HCT116 (cell line): ENCODE results near the gene VWA5B1. TPM values are rescaled to one million over a fixed set of nuclear protein-coding genes. Genes with fewer than 3 reads are reported as not detected.

Experiments used
- ATAC-seq: fragments of 200-7000 bp; cut with Tn5 transposase; 2 replicates; pipeline ENCODE4 v1.9.1; 2020; ENCODE audit warnings: mild to moderate bottlenecking, moderate library complexity
- BruUV-seq: library from RNA; stranded (reverse); fragments of 400-500 nt; replicated peaks from 2 replicates; lab custom pipeline; 2021; lab: Mats Ljungman, UMichigan
- CTCF ChIA-PET: fragments of 300-600 bp; sonication (Branson Sonifier 250); formaldehyde crosslinking; loops from one replicate; lab custom pipeline; 2021; ENCODE audit warnings: antibody characterized with exemption; lab: Charles Lee
- POLR2A ChIA-PET: fragments of 300-600, 350-600 bp; sonication (Branson Sonifier 250); formaldehyde crosslinking; loops from one replicate; lab custom pipeline; 2021; ENCODE audit warnings: antibody characterized with exemption; lab: Charles Lee
- RAD21 ChIA-PET, 2 experiments: fragments of 300-600 bp; sonication (Branson Sonifier 250); formaldehyde crosslinking; loops; one replicate each; lab custom pipeline; 2023; ENCODE audit warnings: low total read pairs in 2 of 2; ENCODE audit not compliant: uncharacterized antibody in 2 of 2, unreplicated experiment in 2 of 2, low non-redundant PET in 1 of 2; lab: Charles Lee
- DNase-seq: peaks from one replicate; pipeline ENCODE4 v3.0.0-alpha.2; 2010; ENCODE audit warnings: low read depth, low spot score
- H2AFZ ChIP-seq: fragments of 200-600 bp; shearing (Covaris generic), sonication (generic); 2 replicates; pipeline ENCODE4 v1.6.1; 2017; ENCODE audit warnings: low read depth, mixed run types, mixed read lengths, antibody characterized with exemption, low read length; ENCODE audit not compliant: poor library complexity, severe bottlenecking
- H3K27ac ChIP-seq: 2 replicates; pipeline ENCODE4 v1.5.1; 2012; ENCODE audit warnings: low read depth, low read length
- H3K27me3 ChIP-seq: fragments of 200-600 bp; sonication (generic); 2 replicates; pipeline ENCODE4 v1.6.1; 2016; ENCODE audit warnings: mixed run types, low read length, mixed read lengths; ENCODE audit not compliant: insufficient read depth
- H3K36me3 ChIP-seq, 2 experiments: fragments of 200-500 bp in 1 of 2; fragments of 200-600 bp in 1 of 2; sonication (Bioruptor generic) in 1 of 2; sonication (generic) in 1 of 2; 2 replicates each; pipeline versions ENCODE4 v1.5.1 to v1.6.1; 2014 to 2016; ENCODE audit warnings: low read length in 2 of 2, inconsistent platforms in 1 of 2, mixed read lengths in 1 of 2, mixed run types in 1 of 2; ENCODE audit not compliant: insufficient read depth in 2 of 2, control insufficient read depth in 1 of 2
- H3K4me1 ChIP-seq, 2 experiments: fragments of 200-600 bp in 1 of 2; sonication (generic) in 1 of 2; 2 replicates each; pipeline versions ENCODE4 v1.5.1 to v1.6.1; 2012 to 2017; ENCODE audit warnings: low read length in 2 of 2, inconsistent platforms in 1 of 2, mild to moderate bottlenecking in 1 of 2, mixed read lengths in 1 of 2, mixed run types in 1 of 2, moderate library complexity in 1 of 2; ENCODE audit not compliant: insufficient read depth in 2 of 2, control insufficient read depth in 1 of 2
- H3K4me2 ChIP-seq: fragments of 200-600 bp; sonication (generic); 2 replicates; pipeline ENCODE4 v1.6.1; 2017; ENCODE audit warnings: mixed run types, low read length, mixed read lengths
- H3K4me3 ChIP-seq, 2 experiments: fragments of 200-600 bp in 1 of 2; sonication (generic) in 1 of 2; replicated peaks in 1 of 2; 2 replicates each; pipeline ENCODE4 v1.5.1; 2011 to 2016; ENCODE audit warnings: low read length in 2 of 2, control low read depth in 1 of 2, low read depth in 1 of 2, mild to moderate bottlenecking in 1 of 2, mixed read lengths in 1 of 2, mixed run types in 1 of 2
- H3K79me2 ChIP-seq: fragments of 200-600 bp; sonication (generic); 2 replicates; pipeline ENCODE4 v1.6.1; 2017; ENCODE audit warnings: mild to moderate bottlenecking, mixed run types, low read length, moderate library complexity, mixed read lengths; ENCODE audit not compliant: insufficient read depth
- H3K9ac ChIP-seq: fragments of 200-600 bp; sonication (generic); 2 replicates; pipeline ENCODE4 v1.6.1; 2016; ENCODE audit warnings: low read length, mixed read lengths
- H3K9me2 ChIP-seq: fragments of 200-600 bp; sonication (generic), shearing (Covaris generic); 2 replicates; pipeline ENCODE4 v1.6.1; 2017; ENCODE audit warnings: mixed run types, mild to moderate bottlenecking, moderate library complexity; ENCODE audit not compliant: insufficient read depth
- H3K9me3 ChIP-seq, 2 experiments: fragments of 200-500 bp in 1 of 2; fragments of 200-600 bp in 1 of 2; sonication (Bioruptor generic) in 1 of 2; sonication (generic) in 1 of 2; 2 replicates each; pipeline ENCODE4 v1.6.1; 2014 to 2017; ENCODE audit warnings: low read length in 2 of 2, mixed read lengths in 2 of 2, inconsistent platforms in 1 of 2, low read depth in 1 of 2, mild to moderate bottlenecking in 1 of 2, mixed run types in 1 of 2, moderate library complexity in 1 of 2; ENCODE audit not compliant: control insufficient read depth in 1 of 2, insufficient read depth in 1 of 2
- H4K20me1 ChIP-seq: fragments of 200-600 bp; sonication (generic), shearing (Covaris generic); 2 replicates; pipeline ENCODE4 v1.6.1; 2017; ENCODE audit warnings: mixed run types, mild to moderate bottlenecking, moderate library complexity; ENCODE audit not compliant: insufficient read depth
- ATF3 ChIP-seq: IDR thresholded peaks from 2 replicates; pipeline ENCODE4 v1.6.1; 2012
- CEBPB ChIP-seq: IDR thresholded peaks from 2 replicates; pipeline ENCODE4 v1.6.1; 2012; ENCODE audit warnings: low read depth
- CTCF ChIP-seq, 3 experiments: fragments of 200-600 bp in 1 of 3; sonication (generic) in 1 of 3; IDR thresholded peaks in 2 of 3; conservative IDR thresholded peaks in 1 of 3; 2 replicates each; pipeline ENCODE4 v1.5.1; 2012 to 2017; ENCODE audit warnings: low read depth in 2 of 3, low read length in 2 of 3, antibody characterized with exemption in 1 of 3, borderline replicate concordance in 1 of 3, control low read depth in 1 of 3, mild to moderate bottlenecking in 1 of 3, mixed read lengths in 1 of 3, mixed run types in 1 of 3, moderate library complexity in 1 of 3; ENCODE audit not compliant: insufficient read depth in 1 of 3
- ELF1 ChIP-seq: IDR thresholded peaks from 2 replicates; pipeline ENCODE4 v1.6.1; 2012; ENCODE audit warnings: low read depth, borderline replicate concordance
- EZH2 ChIP-seq: fragments of 200-600 bp; sonication (generic); IDR thresholded peaks from 2 replicates; pipeline ENCODE4 v1.6.1; 2017; ENCODE audit warnings: antibody characterized with exemption, mixed run types
- EZH2phosphoT487 ChIP-seq: fragments of 200-600 bp; IDR thresholded peaks from 2 replicates; pipeline ENCODE4 v1.6.1; 2018; ENCODE audit warnings: antibody characterized with exemption, borderline replicate concordance
- FOSL1 ChIP-seq: IDR thresholded peaks from 2 replicates; pipeline ENCODE4 v1.6.1; 2012; ENCODE audit warnings: low read depth
- MAX ChIP-seq: IDR thresholded peaks from 2 replicates; pipeline ENCODE4 v1.6.1; 2012
- RAD21 ChIP-seq: IDR thresholded peaks from 2 replicates; pipeline ENCODE4 v1.6.1; 2012; ENCODE audit warnings: low read depth, mild to moderate bottlenecking
- SP1 ChIP-seq: IDR thresholded peaks from 2 replicates; pipeline ENCODE4 v1.6.1; 2012; ENCODE audit warnings: low read depth
- TCF7L2 ChIP-seq: IDR thresholded peaks from 2 replicates; pipeline ENCODE4 v1.7.0; 2011; ENCODE audit warnings: borderline replicate concordance, inconsistent platforms; ENCODE audit not compliant: insufficient read depth, insufficient read length; ENCODE audit errors: extremely low read depth
- YY1 ChIP-seq: IDR thresholded peaks from 2 replicates; pipeline ENCODE4 v1.6.1; 2011; ENCODE audit warnings: low read length, low read depth, moderate library complexity, mild to moderate bottlenecking; ENCODE audit not compliant: insufficient replicate concordance; ENCODE audit errors: extremely low read depth
- ZBTB33 ChIP-seq: IDR thresholded peaks from 2 replicates; pipeline ENCODE4 v1.6.1; 2011; ENCODE audit warnings: mild to moderate bottlenecking, low read length, moderate library complexity; ENCODE audit not compliant: insufficient replicate concordance; ENCODE audit errors: extremely low read depth
- ZFX ChIP-seq: fragments of 450-650 bp; IDR thresholded peaks from 2 replicates; pipeline ENCODE4 v1.6.1; 2017
- intact Hi-C: fragments of 100-400 bp; cut with micrococcal nuclease; formaldehyde crosslinking; loops from 2 replicates; pipeline ENCODE4 v1.10.0; 2022
- total RNA-seq: library from RNA; stranded (reverse); gene quantifications from one replicate; pipeline ENCODE4 v1.2.1, GENCODE V29; 2021; ENCODE audit not compliant: unreplicated experiment

The VWA5B1 gene
- total RNA-seq, 1 experiment from 2014 or later = not detected

- no peaks in the 10 kb centered on the region for H3K9me2 ChIP-seq
- H2AFZ ChIP-seq = no peak overlapping the region
- no peak overlapping the region for H3K27ac ChIP-seq
- no peak for DNase-seq
- no peak overlapping the region for H3K4me3 ChIP-seq
- no TSS peak for BruUV-seq
- POLR2A ChIA-PET = no interaction called here
- no peaks in the 10 kb centered on the region for H3K4me1 ChIP-seq
- H3K4me2 ChIP-seq = no peak overlapping the region
- RAD21 ChIA-PET = no interaction called here
- CTCF ChIA-PET = no interaction called here
- no peaks in the 10 kb centered on the region for H4K20me1 ChIP-seq
- no peak overlapping the region for H3K9ac ChIP-seq
- no peaks in the 10 kb centered on the region for H3K36me3 ChIP-seq
- no peaks in the 10 kb centered on the region for H3K79me2 ChIP-seq
- H3K27me3 ChIP-seq = no peaks in the 10 kb centered on the region
- ATAC-seq = no peak
- no peaks in the 10 kb centered on the region for H3K9me3 ChIP-seq
- TF ChIP-seq FOSL1 (no peak), SP1 (no peak), ELF1 (no peak), RAD21 (no peak), EZH2 (no peak), ATF3 (no peak), EZH2phosphoT487 (no peak), ZFX (no peak), CTCF (IDR thresholded peaks at IDR 0.05 in 2 of 3, conservative IDR thresholded peaks at IDR 0.05 in 1 of 3; ENCODE audit: borderline replicate concordance in 1 of 3, insufficient read depth in 1 of 3, low read depth in 2 of 3, low read length in 2 of 3) (no peak), YY1 (no peak), TCF7L2 (no peak), CEBPB (no peak), MAX (no peak), ZBTB33 (no peak)
- intact Hi-C loops = no loop called here
Observed at GRCh38 chr1:20402585-20403422, 112.1 kb downstream of the VWA5B1 start.
